HG03135 (cell line): ENCODE measurements around the gene MAB21L3.
"Not testable (repeated sequence)": the region's sequence is repeated elsewhere in the genome, so short reads cannot be mapped to it uniquely, and the experiment has no call there.

Experiments used
- ATAC-seq: cut with Tn5 transposase; IDR thresholded peaks from one replicate; pipeline ENCODE4 v1.9.1; 2021; ENCODE audit warnings: mild to moderate bottlenecking, moderate library complexity; ENCODE audit not compliant: unreplicated experiment

The MAB21L3 gene

DNA sequence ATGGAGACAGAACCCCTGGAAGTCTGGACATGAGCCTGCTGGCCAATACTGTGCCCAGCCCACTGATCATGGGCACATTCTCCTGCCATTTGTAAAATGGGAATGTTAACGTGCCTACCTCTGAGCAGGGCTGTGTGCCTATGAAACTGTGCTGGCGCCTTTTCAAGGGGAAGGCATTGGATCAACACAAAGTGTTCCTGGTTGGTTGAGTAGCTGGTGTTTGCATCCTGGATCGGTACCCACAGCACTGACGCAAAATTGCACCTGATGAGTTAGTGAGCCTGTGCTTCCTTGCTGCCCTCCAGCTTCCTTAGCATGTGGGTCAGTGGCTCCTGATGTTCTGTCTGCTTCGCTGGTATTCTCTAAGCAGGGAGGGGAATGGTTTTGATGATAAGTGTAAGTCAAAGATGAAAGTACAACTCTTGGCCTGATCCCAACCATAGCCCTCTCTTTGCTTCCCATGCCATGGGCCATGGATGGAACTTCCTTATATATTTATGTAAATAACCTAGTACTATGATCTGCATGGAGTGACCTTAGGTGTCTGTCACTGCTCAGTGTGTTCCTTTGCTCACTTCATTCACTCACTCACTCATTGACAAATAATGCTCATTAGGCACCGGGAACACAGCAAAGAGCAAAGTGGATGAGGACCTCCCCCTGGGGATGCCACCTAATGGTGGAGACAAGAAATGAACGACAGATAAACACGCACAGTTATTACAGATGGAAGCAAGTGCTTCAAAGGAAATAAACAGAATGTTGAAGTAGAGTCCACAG lies 22.7 kb downstream of the MAB21L3 start:
- ATAC-seq = no peak

DNA sequence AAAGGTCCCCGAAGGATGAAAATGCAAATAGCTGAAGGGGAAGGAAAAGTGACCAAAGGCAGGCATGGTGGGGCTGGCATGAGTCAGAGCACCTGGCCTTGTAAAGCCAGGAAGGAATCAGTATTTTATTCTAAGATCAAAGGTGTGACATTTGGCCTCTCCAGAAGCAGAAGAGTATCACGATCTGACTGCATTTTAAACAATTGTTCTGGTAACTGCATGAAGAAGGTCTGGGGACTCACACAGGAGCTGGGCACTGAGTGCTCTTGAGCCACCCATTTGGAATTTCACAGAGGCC lies 23.2 kb downstream of the MAB21L3 start:
- ATAC-seq = no peak

DNA sequence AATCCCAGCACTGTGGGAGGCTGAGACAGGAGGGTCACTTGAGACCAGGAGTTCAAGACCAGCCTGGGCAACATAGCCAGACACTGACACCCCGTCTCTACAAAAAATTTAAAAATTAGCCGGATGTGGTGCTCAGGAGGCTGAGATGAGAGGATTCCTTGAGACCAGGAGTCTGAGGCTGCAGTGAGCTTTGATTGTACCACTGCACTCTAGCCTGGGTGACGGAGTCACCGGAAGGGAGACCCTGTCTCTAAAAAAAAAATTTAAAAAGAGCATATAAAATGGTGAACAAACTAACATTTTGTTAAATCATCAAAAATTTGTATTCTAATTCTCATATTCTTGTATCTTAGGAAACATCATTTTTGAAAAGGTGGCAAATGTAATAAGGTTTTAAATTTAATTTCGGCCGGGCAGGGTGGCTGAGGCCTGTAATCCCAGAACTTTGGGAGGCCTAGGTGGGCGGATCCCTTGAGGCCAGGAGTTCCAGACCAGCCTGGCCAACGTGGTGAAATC lies 27.1 kb downstream of the MAB21L3 start:
- no peak for ATAC-seq

DNA sequence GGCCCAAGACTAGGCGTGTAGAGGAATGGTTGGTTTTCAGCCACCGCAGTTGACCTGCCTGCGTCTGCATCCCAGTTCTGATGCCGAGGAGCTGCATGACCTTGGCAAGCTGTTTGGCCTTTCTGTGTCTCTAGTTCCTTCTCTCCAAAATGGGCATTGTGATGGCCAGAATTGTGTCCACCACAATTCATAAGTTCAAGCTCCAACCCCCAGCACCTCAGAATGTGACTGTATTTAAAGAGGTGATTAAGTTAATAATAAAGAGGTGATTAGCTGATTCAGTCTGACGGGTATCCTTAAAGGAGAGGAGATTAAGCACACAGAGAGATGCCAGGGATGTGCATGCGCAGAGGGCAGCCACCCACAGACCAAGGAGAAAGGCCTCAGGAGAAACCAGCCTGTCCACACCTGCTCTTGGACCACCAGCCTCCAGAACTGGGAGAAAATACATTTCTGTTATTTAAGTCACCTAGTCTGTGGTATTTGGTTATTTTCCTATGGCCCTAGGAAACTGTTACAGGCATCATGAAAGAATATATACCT lies 28.5 kb downstream of the MAB21L3 start:
- ATAC-seq = no peak

DNA sequence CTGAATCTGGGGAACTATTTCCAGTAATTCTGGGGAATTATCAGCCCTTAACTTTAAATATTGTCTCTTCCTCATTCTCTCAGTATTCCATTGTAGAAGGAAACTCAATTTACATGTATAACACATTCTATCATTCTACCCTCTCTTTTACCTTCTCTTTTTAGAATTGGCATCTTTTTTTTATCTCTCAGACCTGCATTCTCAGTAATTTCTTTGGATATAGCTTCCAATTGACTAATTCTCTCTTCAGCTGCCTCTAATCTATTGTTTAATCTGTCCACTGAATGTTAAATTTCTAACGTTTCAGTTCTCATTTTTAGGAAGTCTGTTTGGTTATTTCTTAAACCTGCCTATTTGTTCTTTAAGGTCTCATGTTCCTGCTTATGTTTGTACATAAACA lies 33.0 kb downstream of the MAB21L3 start:
- ATAC-seq = no peak

DNA sequence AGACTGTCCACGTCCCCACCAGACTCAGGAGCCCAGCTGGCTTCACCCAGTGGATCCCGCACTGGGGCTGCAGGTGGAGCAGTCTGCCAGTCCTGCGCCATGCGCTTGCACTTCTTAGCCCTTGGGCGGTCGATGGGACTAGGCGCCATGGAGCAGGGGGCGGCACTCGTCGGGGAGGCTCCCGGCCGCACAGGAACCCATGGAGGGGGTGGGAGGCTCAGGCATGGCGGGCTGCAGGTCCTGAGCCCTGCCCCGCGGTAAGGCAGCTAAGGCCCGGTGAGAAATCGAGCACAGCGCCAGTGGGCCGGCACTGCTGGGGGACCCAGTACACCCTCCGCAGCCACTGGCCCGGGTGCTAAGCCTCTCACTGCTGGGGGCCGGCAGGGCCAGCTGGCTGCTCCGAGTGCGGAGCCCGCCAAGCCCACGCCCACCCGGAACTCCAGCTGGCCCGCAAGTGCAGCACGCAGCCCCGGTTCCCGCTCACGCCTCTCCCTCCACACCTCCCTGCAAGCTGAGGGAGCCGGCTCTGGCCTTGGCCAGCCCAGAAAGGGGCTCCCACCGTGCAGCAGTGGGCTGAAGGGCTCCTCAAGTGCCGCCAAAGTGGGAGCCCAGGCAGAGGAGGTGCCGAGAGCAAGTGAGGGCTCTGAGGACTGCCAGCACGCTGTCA lies 35.4 kb downstream of the MAB21L3 start:
- ATAC-seq = not testable (repeated sequence)

DNA sequence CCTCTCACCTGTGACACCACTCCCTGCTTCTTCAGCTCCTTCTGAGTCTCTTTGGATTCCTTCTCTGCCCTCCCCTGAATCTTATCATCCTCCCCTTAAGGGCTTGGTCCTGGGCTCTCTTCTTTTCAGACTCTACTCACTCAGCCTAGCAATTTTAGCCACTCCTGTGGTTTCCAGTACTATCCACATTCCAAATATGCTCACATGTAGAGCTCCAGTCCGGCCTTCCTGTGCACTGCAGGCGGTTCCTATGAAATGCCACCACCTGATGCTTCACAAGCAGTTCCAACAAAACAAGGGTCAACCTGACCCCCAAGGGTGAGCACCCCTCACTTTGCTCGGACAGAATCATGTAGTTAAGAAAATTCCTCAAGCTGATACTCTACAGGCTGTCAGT lies 35.9 kb downstream of the MAB21L3 start:
- no peak for ATAC-seq

DNA sequence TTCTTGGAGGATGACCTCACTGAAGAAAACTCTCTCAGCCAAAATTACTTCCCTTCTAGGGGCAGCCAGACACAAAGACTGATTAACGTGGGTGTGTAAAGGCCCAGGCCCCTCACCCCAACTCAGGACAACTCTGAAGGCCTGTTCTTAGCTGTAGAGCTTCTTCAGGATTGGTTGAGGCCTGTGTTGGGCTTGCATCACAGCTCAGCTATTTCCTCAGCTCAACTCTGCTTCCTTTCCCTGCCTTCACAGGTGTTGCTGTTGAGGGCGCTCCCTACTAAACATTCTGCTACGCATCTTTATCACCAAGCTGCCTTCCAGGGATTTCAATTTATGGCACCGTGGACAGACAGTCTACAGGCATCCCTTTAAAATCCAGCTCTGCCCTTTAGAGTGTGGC lies 36.8 kb downstream of the MAB21L3 start:
- ATAC-seq = no peak

DNA sequence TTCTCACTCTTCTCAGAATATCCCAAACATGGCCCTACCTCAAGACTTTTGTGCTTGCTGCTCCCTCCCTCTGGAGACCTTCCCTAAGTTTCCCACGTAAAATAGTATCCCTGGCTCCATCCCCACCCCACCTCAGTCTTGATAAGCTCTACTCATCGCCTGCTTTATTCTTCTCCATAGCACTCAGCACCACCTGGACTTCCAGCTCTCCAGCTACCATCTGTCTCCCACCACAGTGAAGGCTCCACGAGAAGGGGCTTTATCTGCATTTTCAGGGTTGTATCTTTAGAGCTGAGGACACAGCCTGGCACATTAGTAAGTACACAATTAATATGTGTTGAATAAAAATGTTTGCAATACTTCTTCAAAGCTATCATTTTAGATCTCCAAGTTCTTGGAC lies 37.8 kb downstream of the MAB21L3 start:
- ATAC-seq = no peak

DNA sequence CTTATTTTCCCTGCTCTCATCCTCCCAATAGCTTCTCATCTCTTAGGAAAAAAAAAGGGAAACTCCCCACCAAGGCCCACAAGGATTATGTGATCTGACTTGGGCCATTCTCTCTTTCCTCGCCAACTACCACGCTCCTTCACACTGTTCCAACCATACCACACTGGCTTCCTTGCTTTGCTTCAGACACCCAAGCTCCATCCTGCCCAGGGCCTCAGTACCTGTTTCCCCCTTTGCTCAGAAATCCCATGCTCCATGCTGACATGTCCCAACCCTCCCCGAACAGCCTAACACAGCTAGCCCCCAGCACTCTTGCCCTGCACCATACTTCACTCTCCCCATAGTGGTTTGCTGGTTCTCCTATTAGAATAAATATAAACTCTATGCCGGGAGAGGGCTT lies 39.2 kb downstream of the MAB21L3 start:
- ATAC-seq = no peak

DNA sequence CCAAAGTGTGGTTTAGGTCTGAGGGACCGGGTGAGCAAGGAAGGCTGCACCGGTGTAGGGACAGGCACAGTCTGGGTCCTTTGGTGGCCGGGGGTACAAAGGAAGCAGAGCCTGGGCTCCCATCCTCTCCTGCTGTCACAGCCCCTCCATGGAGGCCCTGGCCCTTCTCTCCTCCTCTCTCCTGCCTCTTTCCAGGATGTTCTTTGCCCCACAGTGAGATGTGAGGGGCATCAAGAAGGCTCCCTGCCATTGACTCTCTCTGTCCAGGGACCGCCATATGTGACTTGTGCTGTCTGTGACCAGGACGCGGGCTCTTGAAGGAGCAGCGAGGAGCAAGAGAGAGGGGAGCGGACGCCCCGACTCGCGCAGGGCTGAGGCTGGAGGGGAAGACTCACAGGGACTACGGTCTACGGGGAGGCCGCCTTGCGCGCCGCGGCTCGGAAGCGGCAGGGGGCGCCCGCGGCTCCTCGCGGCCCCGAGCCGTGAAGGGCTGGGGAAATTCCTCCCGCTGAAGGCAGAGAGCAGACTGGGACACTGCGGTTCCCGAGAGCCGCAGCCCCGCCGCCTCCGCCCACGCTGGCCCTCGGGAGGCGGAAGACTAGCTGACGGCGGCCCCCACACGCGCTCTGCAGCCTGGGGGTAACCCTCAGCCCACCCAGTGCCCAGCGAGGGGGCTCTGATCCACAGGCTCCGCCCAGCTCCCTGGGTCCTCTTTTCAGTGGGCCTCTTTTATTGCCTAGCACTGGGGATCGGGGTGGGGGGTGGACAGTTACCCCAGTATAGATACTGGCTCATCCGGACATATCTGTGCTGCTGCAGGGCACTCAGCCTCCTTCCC lies 40.8 kb downstream of the MAB21L3 start:
- peak; percentile 95 for ATAC-seq

DNA sequence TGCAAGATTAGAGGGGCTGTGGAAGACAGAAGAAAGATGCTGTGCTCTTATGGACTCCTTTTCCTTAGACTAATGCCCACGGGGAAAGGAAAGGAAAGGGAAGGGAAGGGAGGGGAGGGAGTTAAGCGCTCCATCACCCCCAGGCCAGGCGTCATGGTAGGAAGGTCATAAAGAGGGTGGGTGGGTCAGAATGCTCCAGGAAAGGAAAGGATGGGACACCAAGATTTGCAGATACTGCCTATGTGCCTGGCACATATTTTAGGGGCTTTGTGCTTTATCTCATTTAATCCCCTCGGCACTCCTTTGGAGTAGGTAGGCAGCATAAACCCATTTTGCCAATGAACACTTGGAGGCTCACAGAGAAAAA lies 41.4 kb downstream of the MAB21L3 start:
- ATAC-seq = no peak

DNA sequence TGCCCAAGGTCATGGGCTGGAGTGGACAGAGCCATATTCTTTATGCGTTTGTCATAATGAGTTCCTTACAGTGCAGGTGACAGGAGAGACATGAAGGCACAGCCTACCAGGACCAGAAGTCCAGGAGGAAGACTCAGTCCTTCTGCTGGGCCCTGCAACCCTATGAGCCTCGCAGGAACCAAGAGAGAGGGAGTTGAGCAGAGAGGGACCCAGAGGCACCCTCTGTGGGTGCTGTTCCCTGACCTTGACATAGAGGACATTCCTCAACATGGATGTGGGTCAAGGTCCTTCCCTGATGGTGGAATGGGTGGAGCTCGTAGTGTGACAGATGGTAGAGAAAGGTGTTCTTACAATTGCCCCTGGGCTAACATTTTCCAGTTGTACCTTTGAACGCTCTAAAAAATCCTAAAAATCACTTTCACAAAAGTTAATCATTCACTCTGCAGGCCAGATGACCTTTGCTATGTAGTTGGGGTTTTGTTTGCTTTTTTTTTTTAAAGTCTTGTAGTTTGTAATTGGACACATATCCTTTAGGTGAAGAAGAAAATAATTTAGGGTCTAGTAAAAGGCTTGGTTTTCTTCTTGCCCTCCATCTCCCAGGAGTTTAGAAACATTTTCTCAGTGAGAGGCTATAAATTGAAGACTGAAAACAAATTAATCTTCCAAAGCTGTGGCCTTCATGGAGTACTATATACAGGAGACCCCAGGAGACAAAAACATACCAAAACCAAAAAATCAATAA lies 41.9 kb downstream of the MAB21L3 start:
- no peak for ATAC-seq

DNA sequence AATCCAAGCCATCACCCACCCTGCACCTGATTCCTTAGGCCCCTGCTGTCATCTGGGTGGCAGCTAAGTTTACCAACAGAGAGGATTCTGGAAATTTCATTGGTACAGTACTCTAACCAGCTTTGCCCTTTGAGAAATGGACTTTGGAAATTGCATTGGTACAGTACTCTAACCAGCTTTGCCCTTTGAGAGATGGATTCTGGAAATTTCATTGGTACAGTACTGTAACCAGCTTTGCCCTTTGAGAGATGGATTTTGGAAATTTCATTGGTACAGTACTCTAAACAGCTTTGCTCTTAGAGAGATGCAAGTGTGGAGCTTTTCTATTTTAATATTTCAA lies 42.5 kb downstream of the MAB21L3 start:
- no peak for ATAC-seq

DNA sequence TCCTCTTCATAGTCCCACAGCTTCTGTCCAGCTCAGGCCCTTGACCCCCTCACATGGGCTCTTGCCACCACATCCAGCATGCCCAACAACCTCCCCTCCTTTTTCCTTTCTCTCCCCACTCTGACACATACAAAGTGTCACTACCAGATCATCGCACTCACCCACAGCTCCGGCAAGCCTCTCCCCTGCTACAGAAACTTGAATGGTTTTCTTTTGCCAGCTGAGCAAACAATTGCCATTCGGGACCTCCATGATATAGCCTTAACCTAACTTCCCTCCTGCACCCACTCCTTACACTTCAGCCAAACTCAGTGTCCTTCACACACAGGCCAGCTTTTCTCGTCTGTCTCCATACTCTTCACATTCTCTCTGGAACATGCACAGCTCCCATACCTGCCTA lies 43.3 kb downstream of the MAB21L3 start:
- ATAC-seq = no peak

DNA sequence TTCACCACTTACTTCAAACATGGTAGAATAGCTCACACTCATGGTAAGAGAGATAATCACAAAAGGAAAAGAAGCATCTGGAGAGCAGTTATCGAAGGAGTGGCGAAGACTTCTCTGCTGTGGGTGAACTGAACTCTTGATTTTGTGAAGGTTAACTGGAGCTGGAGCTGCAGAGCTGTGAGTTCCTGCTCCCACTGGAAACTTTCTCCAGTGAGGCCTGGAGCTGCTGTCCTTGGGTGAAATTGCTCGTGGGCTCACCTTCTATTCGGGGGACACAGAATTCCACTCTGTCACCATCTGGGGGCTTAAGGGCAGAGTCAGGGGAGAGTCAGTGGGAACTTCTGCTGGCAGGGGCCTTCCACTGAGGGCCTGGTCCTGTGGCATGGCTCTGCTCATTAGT lies 45.9 kb downstream of the MAB21L3 start:
- no peak for ATAC-seq

DNA sequence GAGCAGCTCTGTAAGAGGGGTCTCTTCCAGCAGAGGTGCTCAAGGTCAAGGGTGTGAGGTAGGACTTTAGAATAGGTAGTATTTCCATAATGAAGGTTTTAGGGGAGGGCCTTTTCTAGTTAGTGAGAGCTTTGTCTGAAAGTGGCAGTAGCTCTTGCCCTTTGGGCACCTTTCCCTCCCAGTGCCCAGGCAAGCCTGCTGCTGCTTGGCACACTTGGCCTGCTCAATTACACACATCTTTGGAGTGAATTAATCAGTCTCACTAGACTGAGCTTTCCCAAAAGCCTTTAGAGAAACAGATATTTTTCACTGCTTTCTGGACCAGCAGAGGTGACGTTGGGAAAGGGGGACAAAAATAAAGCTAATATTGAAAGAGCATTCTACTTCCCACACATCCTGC lies 48.0 kb downstream of the MAB21L3 start:
- no peak for ATAC-seq

DNA sequence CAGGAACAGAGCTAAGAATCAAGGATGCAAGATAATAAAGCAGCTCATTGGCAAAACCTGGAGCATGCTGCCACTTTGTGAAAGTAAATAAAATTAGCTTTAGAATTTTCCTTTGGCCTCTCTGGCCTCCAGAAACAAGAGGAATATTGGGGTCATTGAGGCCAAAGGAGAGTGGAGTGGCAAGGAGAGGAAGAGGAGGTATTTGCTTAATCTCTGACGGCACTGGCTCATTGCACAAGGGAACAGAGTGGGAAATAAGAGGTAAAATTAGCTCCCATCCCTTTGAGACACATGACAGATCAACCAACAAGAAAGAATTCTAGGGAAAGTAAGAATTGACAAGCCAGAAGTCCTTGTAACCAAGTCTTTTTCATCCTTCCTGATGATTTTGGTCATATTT lies 48.4 kb downstream of the MAB21L3 start:
- ATAC-seq = no peak

DNA sequence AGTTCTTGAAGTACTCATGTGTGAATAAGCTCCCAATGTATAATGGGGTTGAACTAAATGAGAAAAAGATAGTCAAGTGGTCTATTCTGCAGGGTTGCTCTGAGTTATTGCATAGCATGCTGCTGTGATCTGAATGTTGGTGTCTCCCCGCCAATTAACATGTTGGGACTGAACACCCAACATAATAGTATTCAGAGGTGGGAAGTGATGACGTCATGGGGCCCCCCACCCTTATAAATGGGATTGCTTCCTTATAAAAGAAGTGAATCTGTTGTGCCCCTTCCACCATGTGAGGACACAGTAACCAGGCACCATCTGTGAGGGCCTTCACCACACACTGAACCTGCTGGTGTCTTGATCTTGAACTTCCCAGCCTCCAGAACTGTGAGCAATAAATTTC lies 50.2 kb downstream of the MAB21L3 start:
- no peak for ATAC-seq

DNA sequence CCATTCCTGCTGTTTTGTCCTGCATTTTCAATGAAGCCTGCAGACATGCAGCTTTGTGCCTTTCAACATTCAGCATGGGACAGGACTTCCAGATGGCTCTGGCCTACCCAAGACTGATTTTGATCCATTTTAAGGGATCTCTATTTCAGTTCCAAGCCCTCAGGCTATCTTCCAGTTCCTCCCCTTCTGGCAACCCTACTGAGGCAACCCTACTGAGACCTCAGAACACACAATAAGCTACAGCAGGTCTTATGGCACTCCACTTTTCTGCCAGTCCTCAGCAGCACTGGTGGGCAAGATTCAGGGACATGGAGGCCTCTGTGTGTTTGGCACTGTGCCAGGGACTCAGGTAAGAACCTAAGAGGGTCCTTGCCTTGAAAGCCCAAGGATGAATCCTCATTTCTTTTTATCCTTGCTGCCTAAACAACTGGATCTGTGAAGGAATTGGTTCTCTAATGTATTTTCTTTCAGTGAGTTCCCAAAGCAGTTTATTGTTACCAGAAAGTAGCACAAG lies 50.7 kb downstream of the MAB21L3 start:
- ATAC-seq = no peak

DNA sequence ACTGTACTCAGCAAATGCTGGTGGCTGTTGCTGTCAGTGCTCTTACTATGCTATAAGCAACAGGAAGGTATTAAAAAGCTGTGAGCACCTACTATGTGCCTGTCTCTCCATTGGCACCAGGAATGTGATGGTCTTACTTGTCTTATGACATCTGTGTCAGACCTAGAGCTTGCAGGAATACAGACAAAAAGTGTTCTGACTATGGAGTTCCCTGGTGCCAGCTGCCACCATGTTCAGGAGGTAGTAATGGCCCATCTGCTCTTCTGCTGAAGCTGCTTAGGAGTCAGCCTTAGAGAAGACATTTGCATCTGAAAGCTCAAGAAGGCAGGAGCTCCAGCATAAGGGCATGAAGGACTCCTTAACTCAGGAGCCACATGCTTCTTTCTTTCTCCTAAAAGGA lies 52.3 kb downstream of the MAB21L3 start:
- ATAC-seq = no peak
